H1 (cell line): ENCODE results near the gene CMBL. TPM values are rescaled to one million over a fixed set of nuclear protein-coding genes. Genes with fewer than 3 reads are reported as not detected.
A peak's percentile ranks its signal among the peaks of the same experiment; 100 is the strongest.

Experiments used
- CTCF ChIA-PET: fragments of 300-600 bp; sonication (Branson Sonifier 250); formaldehyde crosslinking; loops from one replicate; lab custom pipeline; 2021; ENCODE audit not compliant: partially characterized antibody; lab: Charles Lee
- POLR2A ChIA-PET: fragments of 300-600 bp; sonication (Branson Sonifier 250); formaldehyde crosslinking; loops from one replicate; lab custom pipeline; 2021; ENCODE audit warnings: inconsistent platforms; ENCODE audit not compliant: partially characterized antibody; lab: Charles Lee
- DNase-seq, 2 experiments: peaks; one replicate each; pipeline versions ENCODE4 v3.0.0 to v3.0.0-alpha.2; 2010 to 2022; ENCODE audit warnings: low spot score in 2 of 2, low read depth in 1 of 2, mixed read lengths in 1 of 2
- FAIRE-seq: peaks from 2 replicates; lab custom pipeline; 2011; peaks lifted over from hg19 to GRCh38; lab: Jason Lieb, UNC
- H2AFZ ChIP-seq: 2 replicates; pipeline ENCODE4 v1.8.1; 2012; ENCODE audit warnings: low read length, inconsistent platforms
- H2AK5ac ChIP-seq: 2 replicates; pipeline ENCODE4 v1.6.1; 2013; ENCODE audit warnings: low read depth, low read length
- H2BK120ac ChIP-seq: replicated peaks from 2 replicates; pipeline ENCODE3; 2013; ENCODE audit warnings: low read depth, low read length, inconsistent platforms
- H2BK12ac ChIP-seq: 2 replicates; pipeline ENCODE4 v1.6.1; 2013; ENCODE audit warnings: low read depth, low read length
- H2BK15ac ChIP-seq: 2 replicates; pipeline ENCODE4 v1.6.1; 2013; ENCODE audit warnings: low read length
- H2BK20ac ChIP-seq: 2 replicates; pipeline ENCODE4 v1.6.1; 2013; ENCODE audit warnings: low read length
- H2BK5ac ChIP-seq: 2 replicates; pipeline ENCODE4 v1.6.1; 2013; ENCODE audit warnings: low read depth, low read length
- H3K14ac ChIP-seq: 2 replicates; pipeline ENCODE4 v1.6.1; 2013; ENCODE audit warnings: inconsistent platforms; ENCODE audit not compliant: insufficient read length
- H3K18ac ChIP-seq: 2 replicates; pipeline ENCODE4 v1.6.1; 2013; ENCODE audit warnings: low read length; ENCODE audit errors: extremely low read depth
- H3K23ac ChIP-seq: 2 replicates; pipeline ENCODE4 v1.6.1; 2013; ENCODE audit warnings: inconsistent platforms; ENCODE audit not compliant: insufficient read length
- H3K23me2 ChIP-seq: 2 replicates; pipeline ENCODE4 v1.6.1; 2013; ENCODE audit warnings: low read depth, low read length
- H3K27ac ChIP-seq: 2 replicates; pipeline ENCODE4 v1.6.1; 2011; ENCODE audit warnings: low read depth, low read length, inconsistent platforms
- H3K27me3 ChIP-seq, 4 experiments: replicated peaks in 1 of 4; 1 replicate in 1 of 4; 2 replicates in 3 of 4; pipeline versions ENCODE4 v1.6.1 to v1.8.1; 2011 to 2013; ENCODE audit warnings: low read length in 3 of 4, mild to moderate bottlenecking in 3 of 4, inconsistent platforms in 2 of 4, mixed read lengths in 2 of 4, moderate library complexity in 1 of 4; ENCODE audit not compliant: control insufficient read depth in 3 of 4, insufficient read depth in 3 of 4; ENCODE audit errors: extremely low read depth in 1 of 4
- H3K36me3 ChIP-seq, 4 experiments: 2 replicates each; pipeline versions ENCODE4 v1.6.1 to v1.8.1; 2011 to 2013; ENCODE audit warnings: mild to moderate bottlenecking in 4 of 4, low read length in 3 of 4, moderate library complexity in 2 of 4, control low read depth in 1 of 4, inconsistent platforms in 1 of 4; ENCODE audit not compliant: insufficient read depth in 4 of 4, control insufficient read depth in 2 of 4
- H3K4ac ChIP-seq: replicated peaks from 2 replicates; pipeline ENCODE3; 2013; ENCODE audit warnings: low read length, low read depth, mixed read lengths, inconsistent platforms; ENCODE audit not compliant: insufficient read length
- H3K4me1 ChIP-seq, 4 experiments: replicated peaks in 1 of 4; 1 replicate in 1 of 4; 2 replicates in 3 of 4; pipeline versions ENCODE4 v1.6.1 to v1.8.1; 2011 to 2013; ENCODE audit warnings: low read length in 3 of 4, inconsistent platforms in 2 of 4, mixed read lengths in 1 of 4; ENCODE audit not compliant: insufficient read depth in 4 of 4, control insufficient read depth in 3 of 4
- H3K4me2 ChIP-seq, 2 experiments: 2 replicates each; pipeline versions ENCODE4 v1.6.1 to v1.8.1; 2011 to 2013; ENCODE audit warnings: low read depth in 2 of 2, low read length in 2 of 2, control low read depth in 1 of 2, inconsistent platforms in 1 of 2, mild to moderate bottlenecking in 1 of 2; ENCODE audit not compliant: insufficient read depth in 1 of 2
- H3K4me3 ChIP-seq, 4 experiments: fragments of 200-600, 300-600 bp in 1 of 4; sonication (generic), shearing (Covaris generic), sonication (Bioruptor Twin) in 1 of 4; 2 replicates each; pipeline versions ENCODE4 v1.5.1 to v1.8.1; 2011 to 2016; ENCODE audit warnings: low read length in 4 of 4, low read depth in 3 of 4, control low read depth in 2 of 4, inconsistent platforms in 2 of 4, mild to moderate bottlenecking in 2 of 4, mixed read lengths in 1 of 4, moderate library complexity in 1 of 4; ENCODE audit not compliant: insufficient read depth in 2 of 4; ENCODE audit errors: extremely low read depth in 1 of 4
- H3K56ac ChIP-seq: replicated peaks from 2 replicates; pipeline ENCODE3; 2013; ENCODE audit warnings: low read depth, mild to moderate bottlenecking, mixed read lengths, low read length, inconsistent platforms; ENCODE audit not compliant: insufficient read length
- H3K79me1 ChIP-seq: 2 replicates; pipeline ENCODE4 v1.6.1; 2013; ENCODE audit warnings: low read depth, low read length, control low read depth
- H3K79me2 ChIP-seq, 2 experiments: 2 replicates each; pipeline versions ENCODE4 v1.6.1 to v1.8.1; 2012 to 2013; ENCODE audit warnings: low read length in 2 of 2, mild to moderate bottlenecking in 2 of 2, inconsistent platforms in 1 of 2; ENCODE audit not compliant: insufficient read depth in 2 of 2, control insufficient read depth in 1 of 2
- H3K9ac ChIP-seq, 4 experiments: replicated peaks in 1 of 4; 1 replicate in 1 of 4; 2 replicates in 3 of 4; pipeline versions ENCODE4 v1.6.1 to v1.8.1; 2011 to 2013; ENCODE audit warnings: low read depth in 3 of 4, low read length in 3 of 4, control low read depth in 2 of 4, mild to moderate bottlenecking in 2 of 4, moderate library complexity in 2 of 4, inconsistent platforms in 1 of 4; ENCODE audit errors: extremely low read depth in 1 of 4
- H3K9me3 ChIP-seq, 2 experiments: 2 replicates each; pipeline versions ENCODE4 v1.6.1 to v1.8.1; 2012 to 2013; ENCODE audit warnings: mild to moderate bottlenecking in 2 of 2, moderate library complexity in 2 of 2, control low read depth in 1 of 2, inconsistent platforms in 1 of 2, low read depth in 1 of 2, low read length in 1 of 2, mixed read lengths in 1 of 2; ENCODE audit not compliant: insufficient read depth in 2 of 2
- H4K20me1 ChIP-seq, 2 experiments: replicated peaks in 1 of 2; 2 replicates each; pipeline versions ENCODE3 to v1.8.1; 2011 to 2013; ENCODE audit warnings: inconsistent platforms in 2 of 2, low read length in 2 of 2, mild to moderate bottlenecking in 1 of 2; ENCODE audit not compliant: insufficient read depth in 2 of 2, control insufficient read depth in 1 of 2
- H4K5ac ChIP-seq: 2 replicates; pipeline ENCODE4 v1.6.1; 2013; ENCODE audit warnings: low read length, low read depth, mixed read lengths, inconsistent platforms; ENCODE audit not compliant: insufficient read length
- H4K8ac ChIP-seq: 2 replicates; pipeline ENCODE4 v1.8.0; 2013; ENCODE audit warnings: mild to moderate bottlenecking, moderate library complexity, low read length, inconsistent platforms; ENCODE audit not compliant: insufficient read depth; ENCODE audit errors: extremely low read depth
- H4K91ac ChIP-seq: replicated peaks from 2 replicates; pipeline ENCODE3; 2013; ENCODE audit warnings: low read length, mixed read lengths, inconsistent platforms; ENCODE audit not compliant: insufficient read length
- RFX5 ChIP-seq: IDR thresholded peaks from 2 replicates; pipeline ENCODE4 v1.6.1; 2011; ENCODE audit warnings: low read depth, low read length, improper control_type of control experiment, borderline replicate concordance
- WGBS, 2 experiments: shearing (Covaris generic) in 1 of 2; methylation state at CpG; one replicate each; pipeline versions ENCODE4 v1.1.6 to v1.1.7; 2013 to 2015; ENCODE audit warnings: low lambda C conversion rate in 2 of 2, mixed read lengths in 2 of 2, inconsistent platforms in 1 of 2, low coverage in 1 of 2, missing lambda C conversion rate in 1 of 2; ENCODE audit not compliant: insufficient replicate concordance in 2 of 2, insufficient coverage in 1 of 2, insufficient read length in 1 of 2; ENCODE audit errors: extremely low coverage in 1 of 2, missing lambda C conversion rate in 1 of 2; 5-methylcytosine and 5-hydroxymethylcytosine counted together
- polyA plus RNA-seq, 7 experiments: library from polyadenylated mRNA; depleted of rRNA in 3 of 7; stranded (reverse) in 5 of 7; unstranded in 2 of 7; fragments of >200 nt in 5 of 7; fragments of 200-250 nt in 2 of 7; gene quantifications; 1 replicate in 5 of 7; 2 replicates in 1 of 7; 4 replicates in 1 of 7; pipeline versions ENCODE4 v1.2.1 to v1.2.3, GENCODE V29; 2011 to 2013; ENCODE audit warnings: missing spikeins in 2 of 7, mixed read lengths in 2 of 7
- total RNA-seq: library from RNA; stranded (reverse); fragmentation: NEBNext Ultra II Directional; extraction: Animal tissue kit (Norgen Biotek cat#: 25700); gene quantifications from 2 replicates; pipeline ENCODE4 v1.2.1, GENCODE V29; 2021

Gene CMBL
- total and polyA plus RNA-seq, 2 of the 8 experiments (the other 6 are each of a cell fraction or from before 2014, with no cell fraction given), result 27.9 to 32.1 TPM

- H3K4ac ChIP-seq, result no peak overlapping the region
- H3K4me1 ChIP-seq, result peaks cover 0 to 14% (median 6%) of the 10 kb centered on the region in 4 experiments; a peak in 5 of 7 replicates
- H3K23ac ChIP-seq, result no peak overlapping the region
- no peak overlapping the region for H2BK5ac ChIP-seq
- no peak for FAIRE-seq
- no peak overlapping the region for H3K18ac ChIP-seq
- no peaks in the 10 kb centered on the region for H3K9me3 ChIP-seq
- H3K79me2 ChIP-seq, result no peaks in the 10 kb centered on the region
- H3K23me2 ChIP-seq, result peaks cover 5% of the 10 kb centered on the region; the same call in 1 of the 2 replicates
- TF ChIP-seq RFX5, result no peak
- CTCF ChIA-PET, result interaction anchor here (1.0 to 1.2 kb wide), 3 partner anchors 27 to 86 kb away, joined by 3 to 5 read pairs (median 4); no protein-coding TSS in a partner anchor
- H4K91ac ChIP-seq, result no peak overlapping the region
- H4K5ac ChIP-seq, result no peak overlapping the region
- no peak overlapping the region for H2BK15ac ChIP-seq
- peak in 1 of 2 experiments; percentile 32 for DNase-seq
- H3K4me3 ChIP-seq, result no peak overlapping the region
- no peak overlapping the region for H2BK120ac ChIP-seq
- H3K14ac ChIP-seq, result no peak overlapping the region
- H3K27me3 ChIP-seq, result peaks cover 13 to 29% (median 28%) of the 10 kb centered on the region in 4 experiments
- H2BK12ac ChIP-seq, result no peak overlapping the region
- no peaks in the 10 kb centered on the region for H3K79me1 ChIP-seq
- H2BK20ac ChIP-seq, result no peak overlapping the region
- WGBS, 2 experiments, result 90% methylated on average over 4 of the region's 4 CpGs; no CpG with 5 or more reads in 1 of the 2 experiments
- no peaks in the 10 kb centered on the region for H3K36me3 ChIP-seq
- H3K56ac ChIP-seq, result no peak overlapping the region
- H2AFZ ChIP-seq, result no peak overlapping the region
- no peaks in the 10 kb centered on the region for H4K20me1 ChIP-seq
- H3K9ac ChIP-seq, result no peak overlapping the region
- H4K8ac ChIP-seq, result no peak overlapping the region
- H2AK5ac ChIP-seq, result no peak overlapping the region
- no peak overlapping the region for H3K27ac ChIP-seq
- no peak overlapping the region for H3K4me2 ChIP-seq
- POLR2A ChIA-PET, result interaction anchor here (0.7 to 1.5 kb wide), 2 partner anchors 25 to 33 kb away, joined by 3 to 4 read pairs; no protein-coding TSS in a partner anchor
These were observed 29.4 kb upstream of the CMBL start for GRCh38 chr5:10337107-10337506.
